HepG2 (cell line): Measurements from ENCODE around the gene SCAMP3. TPM values are rescaled to one million over a fixed set of nuclear protein-coding genes. Genes with fewer than 3 reads are reported as not detected.

ENCODE experiments used
- RAD21 ChIP-seq: fragments of 450-650 bp; formaldehyde crosslinking; IDR thresholded peaks from 2 replicates; pipeline ENCODE4 v1.5.0; 2020; ENCODE audit warnings: mild to moderate bottlenecking
- SMYD3 ChIP-seq: sonication (generic); formaldehyde crosslinking; IDR thresholded peaks from 2 replicates; pipeline ENCODE4 v1.8.1; 2023; ENCODE audit warnings: mild to moderate bottlenecking, missing genetic modification reagents
- TOPORS ChIP-seq: sonication (generic); formaldehyde crosslinking; IDR thresholded peaks from 2 replicates; pipeline ENCODE4 v1.8.0; 2023; ENCODE audit warnings: mild to moderate bottlenecking, missing genetic modification reagents
- ZMYM4 ChIP-seq: sonication (generic); formaldehyde crosslinking; IDR thresholded peaks from 2 replicates; pipeline ENCODE4 v1.8.1; 2023; ENCODE audit warnings: mild to moderate bottlenecking, missing genetic modification reagents
- ZNF256 ChIP-seq: sonication (generic); formaldehyde crosslinking; conservative IDR thresholded peaks from 2 replicates; pipeline ENCODE4 v1.4.0; 2020; ENCODE audit warnings: missing genetic modification reagents
- ZNF383 ChIP-seq: sonication (generic); formaldehyde crosslinking; IDR thresholded peaks from 2 replicates; pipeline ENCODE4 v1.4.0; 2020; ENCODE audit warnings: missing genetic modification reagents, mild to moderate bottlenecking, borderline replicate concordance
- polyA plus RNA-seq, 8 experiments: library from polyadenylated mRNA; depleted of rRNA in 3 of 8; stranded (reverse) in 7 of 8; unstranded in 1 of 8; fragments of >200 nt; fragmentation: Illumina TruSeq in 4 of 8; extraction: Trizol in 4 of 8; gene quantifications; 2 replicates each; pipeline versions ENCODE4 v1.2.1 to v1.2.3, GENCODE V29; 2011 to 2016; ENCODE audit warnings: low read depth in 4 of 8, missing spikeins in 1 of 8, mixed read lengths in 1 of 8; ENCODE audit not compliant: insufficient read depth in 1 of 8
- total RNA-seq, 5 experiments: library from RNA; depleted of rRNA; stranded (reverse); fragments of >200 nt; fragmentation: Illumina TruSeq; extraction: Trizol; gene quantifications; 2 replicates each; pipeline ENCODE4 v1.2.3, GENCODE V29; 2016; ENCODE audit warnings: low read depth in 1 of 5
- TF ChIP-seq, protein P1 (sequence below): sonication (generic); formaldehyde crosslinking; IDR thresholded peaks from 2 replicates; pipeline ENCODE4 v1.5.1; 2020; ENCODE audit warnings: missing genetic modification reagents, mild to moderate bottlenecking, borderline replicate concordance
- TF ChIP-seq, protein P2 (sequence below): sonication (generic); formaldehyde crosslinking; IDR thresholded peaks from 2 replicates; pipeline ENCODE4 v1.4.0; 2020; ENCODE audit warnings: missing genetic modification reagents
- TF ChIP-seq, protein P3 (sequence below), 2 experiments: sonication (generic) in 1 of 2; formaldehyde crosslinking in 1 of 2; IDR thresholded peaks; 2 replicates each; pipeline versions ENCODE4 v1.6.1 to v1.9.0; 2014 to 2022; ENCODE audit warnings: antibody characterized with exemption in 1 of 2, borderline replicate concordance in 1 of 2, inconsistent platforms in 1 of 2, low read depth in 1 of 2, missing genetic modification reagents in 1 of 2
- TF ChIP-seq, protein P4 (sequence below): sonication (generic); formaldehyde crosslinking; IDR thresholded peaks from 2 replicates; pipeline ENCODE4 v1.4.0; 2020; ENCODE audit warnings: missing genetic modification reagents, borderline replicate concordance

Gene SCAMP3
- total and polyA plus RNA-seq, 2 of the 13 experiments (the other 11 are each of a cell fraction or from before 2014, with no cell fraction given) = 46.8 to 83.3 TPM

DNA sequence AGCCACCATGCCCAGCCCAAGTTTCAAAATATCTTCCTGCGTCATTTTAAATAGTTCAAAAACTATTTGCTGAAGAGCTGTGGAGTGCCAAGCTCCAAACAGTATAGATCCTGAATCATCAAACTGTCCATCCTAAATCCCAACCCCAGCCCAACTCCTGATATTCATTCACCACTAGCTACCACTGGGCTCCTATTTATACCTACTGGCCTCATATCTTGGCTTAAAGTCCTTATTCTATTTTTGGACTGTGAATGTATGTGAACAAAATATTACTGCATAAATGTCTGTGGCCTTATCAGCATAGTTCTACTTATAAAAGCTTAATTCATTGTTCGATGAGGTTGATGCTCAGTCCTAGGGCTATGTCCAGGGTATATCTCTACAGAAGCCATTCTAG, 5.2 kb upstream of the SCAMP3 start (continued):
- TF ChIP-seq, protein P1, sequence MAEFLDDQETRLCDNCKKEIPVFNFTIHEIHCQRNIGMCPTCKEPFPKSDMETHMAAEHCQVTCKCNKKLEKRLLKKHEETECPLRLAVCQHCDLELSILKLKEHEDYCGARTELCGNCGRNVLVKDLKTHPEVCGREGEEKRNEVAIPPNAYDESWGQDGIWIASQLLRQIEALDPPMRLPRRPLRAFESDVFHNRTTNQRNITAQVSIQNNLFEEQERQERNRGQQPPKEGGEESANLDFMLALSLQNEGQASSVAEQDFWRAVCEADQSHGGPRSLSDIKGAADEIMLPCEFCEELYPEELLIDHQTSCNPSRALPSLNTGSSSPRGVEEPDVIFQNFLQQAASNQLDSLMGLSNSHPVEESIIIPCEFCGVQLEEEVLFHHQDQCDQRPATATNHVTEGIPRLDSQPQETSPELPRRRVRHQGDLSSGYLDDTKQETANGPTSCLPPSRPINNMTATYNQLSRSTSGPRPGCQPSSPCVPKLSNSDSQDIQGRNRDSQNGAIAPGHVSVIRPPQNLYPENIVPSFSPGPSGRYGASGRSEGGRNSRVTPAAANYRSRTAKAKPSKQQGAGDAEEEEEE (CRISPR knock-in tag) = no peak
- TF ChIP-seq, protein P2, sequence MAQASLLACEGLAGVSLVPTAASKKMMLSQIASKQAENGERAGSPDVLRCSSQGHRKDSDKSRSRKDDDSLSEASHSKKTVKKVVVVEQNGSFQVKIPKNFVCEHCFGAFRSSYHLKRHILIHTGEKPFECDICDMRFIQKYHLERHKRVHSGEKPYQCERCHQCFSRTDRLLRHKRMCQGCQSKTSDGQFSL (CRISPR knock-in tag) = no peak
- TF ChIP-seq, protein P3, sequence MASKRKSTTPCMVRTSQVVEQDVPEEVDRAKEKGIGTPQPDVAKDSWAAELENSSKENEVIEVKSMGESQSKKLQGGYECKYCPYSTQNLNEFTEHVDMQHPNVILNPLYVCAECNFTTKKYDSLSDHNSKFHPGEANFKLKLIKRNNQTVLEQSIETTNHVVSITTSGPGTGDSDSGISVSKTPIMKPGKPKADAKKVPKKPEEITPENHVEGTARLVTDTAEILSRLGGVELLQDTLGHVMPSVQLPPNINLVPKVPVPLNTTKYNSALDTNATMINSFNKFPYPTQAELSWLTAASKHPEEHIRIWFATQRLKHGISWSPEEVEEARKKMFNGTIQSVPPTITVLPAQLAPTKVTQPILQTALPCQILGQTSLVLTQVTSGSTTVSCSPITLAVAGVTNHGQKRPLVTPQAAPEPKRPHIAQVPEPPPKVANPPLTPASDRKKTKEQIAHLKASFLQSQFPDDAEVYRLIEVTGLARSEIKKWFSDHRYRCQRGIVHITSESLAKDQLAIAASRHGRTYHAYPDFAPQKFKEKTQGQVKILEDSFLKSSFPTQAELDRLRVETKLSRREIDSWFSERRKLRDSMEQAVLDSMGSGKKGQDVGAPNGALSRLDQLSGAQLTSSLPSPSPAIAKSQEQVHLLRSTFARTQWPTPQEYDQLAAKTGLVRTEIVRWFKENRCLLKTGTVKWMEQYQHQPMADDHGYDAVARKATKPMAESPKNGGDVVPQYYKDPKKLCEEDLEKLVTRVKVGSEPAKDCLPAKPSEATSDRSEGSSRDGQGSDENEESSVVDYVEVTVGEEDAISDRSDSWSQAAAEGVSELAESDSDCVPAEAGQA (IDR thresholded peaks at IDR 0.05; ENCODE audit: low read depth) = no peak
- TF ChIP-seq, protein P3 (CRISPR knock-in tag; IDR thresholded peaks at IDR 0.05; ENCODE audit: borderline replicate concordance) = no peak
- TF ChIP-seq ZNF256 (no peak), SMYD3 (CRISPR knock-in tag) (no peak), TOPORS (CRISPR knock-in tag) (no peak), ZNF383 (no peak), RAD21 (no peak), ZMYM4 (CRISPR knock-in tag) (no peak)
- TF ChIP-seq, protein P4, sequence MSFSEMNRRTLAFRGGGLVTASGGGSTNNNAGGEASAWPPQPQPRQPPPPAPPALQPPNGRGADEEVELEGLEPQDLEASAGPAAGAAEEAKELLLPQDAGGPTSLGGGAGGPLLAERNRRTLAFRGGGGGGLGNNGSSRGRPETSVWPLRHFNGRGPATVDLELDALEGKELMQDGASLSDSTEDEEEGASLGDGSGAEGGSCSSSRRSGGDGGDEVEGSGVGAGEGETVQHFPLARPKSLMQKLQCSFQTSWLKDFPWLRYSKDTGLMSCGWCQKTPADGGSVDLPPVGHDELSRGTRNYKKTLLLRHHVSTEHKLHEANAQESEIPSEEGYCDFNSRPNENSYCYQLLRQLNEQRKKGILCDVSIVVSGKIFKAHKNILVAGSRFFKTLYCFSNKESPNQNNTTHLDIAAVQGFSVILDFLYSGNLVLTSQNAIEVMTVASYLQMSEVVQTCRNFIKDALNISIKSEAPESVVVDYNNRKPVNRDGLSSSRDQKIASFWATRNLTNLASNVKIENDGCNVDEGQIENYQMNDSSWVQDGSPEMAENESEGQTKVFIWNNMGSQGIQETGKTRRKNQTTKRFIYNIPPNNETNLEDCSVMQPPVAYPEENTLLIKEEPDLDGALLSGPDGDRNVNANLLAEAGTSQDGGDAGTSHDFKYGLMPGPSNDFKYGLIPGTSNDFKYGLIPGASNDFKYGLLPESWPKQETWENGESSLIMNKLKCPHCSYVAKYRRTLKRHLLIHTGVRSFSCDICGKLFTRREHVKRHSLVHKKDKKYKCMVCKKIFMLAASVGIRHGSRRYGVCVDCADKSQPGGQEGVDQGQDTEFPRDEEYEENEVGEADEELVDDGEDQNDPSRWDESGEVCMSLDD (CRISPR knock-in tag) = no peak
